Stimulated activated CD8-positive, alpha-beta memory T cell treated with anti-CD3 and anti-CD28 coated beads, Interleukin-15, amount 100 ng/mL, for 1 hour (primary cell): Measurements from ENCODE around the gene TTC28.
"Not testable (repeated sequence)": the region's sequence is repeated elsewhere in the genome, so short reads cannot be mapped to it uniquely, and the experiment has no call there.

Experiments
- DNase-seq: peaks from one replicate; pipeline ENCODE4 v3.0.0-alpha.2; 2020; ENCODE audit warnings: low read depth

Gene TTC28

DNA sequence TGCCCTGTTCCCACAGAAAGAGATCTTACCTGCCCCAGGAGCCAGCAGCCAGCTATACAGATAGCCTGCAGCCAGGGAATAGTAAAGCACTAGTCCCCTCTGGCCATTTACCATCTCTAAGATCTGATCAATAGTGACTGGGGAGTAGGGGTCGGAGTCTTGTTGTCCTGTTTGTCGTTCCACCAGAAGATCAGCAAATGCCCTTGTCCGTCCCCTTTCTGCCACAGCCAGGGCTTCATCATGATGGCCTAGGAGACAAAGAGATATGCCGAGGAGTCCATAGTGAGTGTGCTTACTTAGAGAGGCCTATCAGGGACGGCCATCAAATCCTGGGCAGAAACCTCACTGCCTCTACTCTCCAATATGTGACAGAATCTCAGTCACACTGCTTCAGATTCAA, 583.5 kb downstream of the TTC28 start:
- DNase-seq: no peak

DNA sequence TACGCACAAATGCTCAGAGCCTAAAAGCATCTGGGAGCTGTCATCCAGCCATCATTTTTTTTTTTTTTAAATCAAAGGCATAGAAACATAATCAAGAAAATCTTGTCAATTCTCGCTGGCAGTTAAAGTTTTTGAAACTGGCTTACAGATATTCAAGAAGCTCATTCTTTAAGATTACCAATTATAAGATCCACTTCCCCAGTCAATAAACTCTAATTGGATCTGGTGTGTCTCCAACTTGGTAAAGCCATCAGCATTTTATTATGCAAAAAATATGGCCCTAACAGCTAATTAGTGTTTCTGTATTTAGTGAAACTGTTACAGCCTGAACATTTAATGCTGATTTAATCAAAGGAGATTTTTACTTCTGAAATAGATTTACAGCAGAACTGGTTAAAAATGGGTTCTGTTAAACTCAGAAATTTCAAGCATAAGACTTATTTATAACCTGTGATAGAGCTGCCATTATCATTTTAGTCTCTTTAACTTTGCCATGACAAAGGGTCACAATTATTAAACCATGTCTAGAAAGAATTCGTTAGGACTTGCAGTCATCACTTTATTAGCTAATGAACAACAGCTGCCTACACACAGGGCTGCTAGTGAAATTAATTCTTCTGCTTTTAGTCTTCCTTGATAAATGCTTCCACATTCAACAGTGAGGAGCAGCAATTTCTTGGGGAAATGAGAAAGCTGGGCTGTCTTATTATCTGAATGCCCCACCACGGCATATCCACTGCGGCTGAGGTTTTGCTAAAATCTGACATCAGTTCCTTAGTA, 584.1 kb downstream of the TTC28 start:
- DNase-seq: no peak

DNA sequence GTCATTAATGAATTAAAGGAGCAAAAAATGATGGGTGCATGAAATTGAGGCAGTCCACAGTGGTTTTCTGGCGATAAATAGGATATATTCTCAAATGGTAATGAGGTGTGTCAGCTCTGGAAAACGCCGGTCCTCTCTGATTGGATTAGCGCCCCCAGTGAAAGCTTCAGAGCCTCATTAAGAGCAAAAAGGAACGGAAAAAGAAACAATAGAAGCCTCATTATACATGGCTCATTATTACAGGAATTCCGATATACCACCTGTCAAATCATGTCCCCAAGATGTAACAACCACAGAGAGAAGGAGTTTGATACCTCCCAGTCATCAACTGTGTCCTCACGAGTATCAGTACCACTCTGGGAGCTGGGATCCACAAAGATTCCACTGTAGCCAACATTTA, 584.9 kb downstream of the TTC28 start:
- DNase-seq: no peak

DNA sequence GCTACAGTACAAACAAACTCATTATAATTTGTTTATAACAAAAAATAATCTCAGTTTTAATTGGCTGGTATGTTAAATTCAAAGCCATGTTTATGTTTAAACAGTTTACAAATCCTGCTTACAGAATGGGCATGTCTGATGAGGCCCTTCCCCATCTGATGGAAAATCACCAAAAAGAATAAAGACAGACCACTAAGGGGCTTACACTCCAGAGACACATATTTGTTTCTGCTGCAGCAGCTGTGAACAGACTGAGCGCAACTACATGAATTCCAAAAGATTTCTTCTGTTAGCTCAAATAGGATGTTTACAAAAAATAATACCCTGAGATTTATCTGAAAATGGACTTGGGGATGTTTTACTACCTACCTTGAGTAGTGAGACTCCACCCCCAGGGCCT, 585.9 kb downstream of the TTC28 start:
- no peak for DNase-seq

DNA sequence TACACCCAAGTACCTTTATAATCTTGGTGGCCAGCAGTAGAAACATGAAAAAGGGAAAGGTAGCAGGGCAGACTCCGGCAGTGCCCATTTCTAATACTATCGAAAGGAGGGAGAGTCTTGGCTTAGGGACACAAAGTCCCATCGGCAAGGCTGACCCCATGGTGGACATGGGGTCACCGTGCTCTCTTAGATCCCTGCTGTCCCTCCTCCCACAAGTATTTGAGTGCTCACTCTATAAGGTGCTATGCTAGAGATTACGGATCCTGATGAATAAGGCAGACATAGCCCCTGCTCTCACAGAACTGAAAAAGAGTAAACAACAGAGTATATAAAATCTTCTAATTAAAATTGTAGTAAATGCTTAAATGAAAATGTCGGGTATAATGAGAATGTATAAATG, 588.2 kb downstream of the TTC28 start:
- DNase-seq: no peak

DNA sequence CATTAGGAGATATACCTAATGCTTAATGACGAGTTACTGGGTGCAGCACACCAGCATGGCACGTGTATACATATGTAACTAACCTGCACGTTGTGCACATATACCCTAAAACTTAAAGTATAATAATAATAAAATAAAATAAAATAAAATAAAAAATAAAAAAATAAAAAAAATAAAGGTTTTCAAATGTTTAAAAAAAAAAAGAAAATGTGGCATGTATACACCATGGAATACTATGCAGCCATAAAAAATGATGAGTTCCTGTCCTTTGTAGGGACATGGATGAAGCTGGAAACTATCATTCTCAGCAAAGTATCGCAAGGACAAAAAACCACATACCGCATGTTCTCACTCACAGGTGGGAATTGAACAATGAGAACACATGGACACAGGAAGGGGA, 590.1 kb downstream of the TTC28 start:
- not testable (repeated sequence) for DNase-seq

DNA sequence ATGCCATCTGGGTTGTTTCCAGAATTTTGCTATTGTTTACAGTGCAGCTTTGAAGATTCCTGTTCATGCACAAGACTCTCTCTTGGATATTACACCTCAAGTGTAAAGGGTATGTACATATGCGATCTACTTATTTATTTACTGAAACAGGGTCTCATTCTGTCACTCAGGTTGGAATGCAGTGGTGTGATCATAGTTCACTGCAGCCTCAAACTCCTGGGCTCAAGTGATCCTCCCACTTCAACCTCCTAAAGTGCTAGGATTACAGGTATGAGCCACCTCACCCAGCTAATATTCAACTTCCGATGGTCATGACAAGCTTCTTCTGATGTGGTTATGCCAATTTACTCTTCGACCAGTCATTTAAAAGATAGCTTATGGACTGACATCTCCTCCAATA, 602.5 kb downstream of the TTC28 start:
- no peak for DNase-seq

DNA sequence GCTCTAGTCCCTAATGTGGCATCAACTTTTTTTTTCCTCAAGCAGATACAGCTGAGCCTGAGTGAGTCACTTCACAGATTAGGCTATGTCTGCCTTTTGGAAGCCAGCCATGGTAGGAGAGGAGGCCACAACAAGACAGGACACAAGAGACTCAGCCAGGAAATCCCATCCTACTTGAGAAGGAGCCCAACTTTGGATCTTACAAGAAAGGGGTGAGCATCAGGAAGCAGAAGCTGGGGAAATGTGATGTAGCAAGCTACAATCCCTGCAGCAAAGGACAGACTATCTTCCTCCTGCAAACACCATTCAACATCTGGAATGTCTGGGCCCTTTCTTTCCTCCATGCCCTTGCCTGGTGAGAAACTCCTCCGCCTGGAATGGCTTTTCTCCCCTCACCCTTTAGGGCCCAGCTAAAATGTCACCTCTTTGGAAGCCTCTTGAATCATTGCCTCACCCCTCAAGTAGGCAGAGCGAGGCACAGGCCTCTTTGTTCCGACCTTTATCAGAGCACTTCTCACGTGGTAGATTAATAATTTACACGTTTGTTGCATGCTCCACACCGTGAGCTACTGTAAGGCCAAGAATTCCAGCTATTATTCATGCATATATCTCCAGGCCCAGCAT, 604.2 kb downstream of the TTC28 start:
- DNase-seq: no peak

DNA sequence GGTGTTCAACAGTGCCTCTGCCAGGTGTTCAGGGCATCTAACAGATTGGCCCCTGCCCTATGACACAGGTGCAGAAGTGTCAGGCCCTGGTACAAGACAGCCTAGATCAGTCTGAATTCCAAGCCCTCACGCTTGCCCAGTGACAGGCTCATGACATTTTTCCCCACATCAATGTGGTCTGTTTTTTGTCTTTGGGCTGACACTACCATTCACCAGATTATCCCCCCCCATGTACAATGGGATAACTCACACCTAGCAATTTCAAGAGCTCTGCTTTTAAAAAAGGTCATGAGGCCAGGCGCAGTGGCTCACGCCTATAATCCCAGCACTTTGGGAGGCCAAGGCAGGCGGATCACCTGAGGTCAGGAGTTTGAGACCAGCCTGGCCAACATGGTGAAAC, 605.1 kb downstream of the TTC28 start:
- DNase-seq: no peak

DNA sequence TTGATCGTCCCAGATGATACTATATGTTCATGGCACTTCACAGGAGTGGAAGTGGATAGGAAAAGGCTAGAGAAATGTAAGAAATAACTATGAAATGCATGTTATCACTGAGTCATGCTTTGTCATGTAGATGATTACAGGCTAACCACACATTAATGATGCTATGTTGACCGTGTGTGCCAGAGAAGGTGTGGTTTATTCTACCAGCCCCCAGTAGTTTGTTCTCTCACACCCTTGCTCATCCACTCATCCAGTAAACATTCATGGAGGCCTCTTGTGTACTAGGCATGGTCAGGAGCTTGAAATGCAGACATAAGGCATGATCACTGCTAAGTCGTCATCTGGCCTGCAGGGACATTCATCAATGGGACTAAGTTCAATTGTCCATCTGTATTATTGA, 607.6 kb downstream of the TTC28 start:
- DNase-seq: no peak

DNA sequence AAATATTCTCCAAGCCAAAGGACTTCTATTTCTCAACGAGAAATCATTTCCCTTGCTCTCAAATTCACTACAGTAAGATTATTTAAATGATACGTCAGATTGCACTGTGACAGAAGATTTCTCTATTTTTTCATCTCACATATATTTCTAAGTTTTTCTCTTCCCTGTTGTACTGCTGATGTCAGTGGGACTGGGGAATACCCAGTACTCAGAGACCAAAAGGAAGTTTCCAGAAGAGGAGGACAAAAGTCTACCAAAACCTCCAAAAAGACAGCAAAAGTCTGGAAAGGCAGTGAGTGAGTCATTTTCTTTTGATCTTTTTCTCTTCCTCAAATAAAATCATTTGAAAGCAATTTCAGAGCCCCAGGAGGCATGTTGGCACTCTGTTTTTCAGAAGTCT, 610.8 kb downstream of the TTC28 start:
- no peak for DNase-seq

DNA sequence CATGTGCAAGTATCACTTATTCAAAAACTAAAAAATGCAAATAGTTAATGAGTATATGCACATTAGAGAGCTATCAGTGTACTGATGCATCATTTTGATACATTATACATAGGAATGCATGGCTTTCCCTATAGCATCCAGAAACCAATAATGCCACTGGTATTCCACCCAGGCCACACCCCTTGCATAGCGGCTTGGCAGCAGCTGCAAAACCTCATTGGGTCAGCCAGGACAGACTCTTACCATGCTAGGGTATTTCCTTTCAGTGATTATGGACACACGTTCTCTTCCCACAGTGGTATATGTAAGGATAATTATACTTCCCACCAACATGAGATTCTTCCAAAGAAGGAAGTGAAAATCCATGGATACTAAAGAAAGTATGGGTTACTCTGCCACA, 614.7 kb downstream of the TTC28 start:
- no peak for DNase-seq

DNA sequence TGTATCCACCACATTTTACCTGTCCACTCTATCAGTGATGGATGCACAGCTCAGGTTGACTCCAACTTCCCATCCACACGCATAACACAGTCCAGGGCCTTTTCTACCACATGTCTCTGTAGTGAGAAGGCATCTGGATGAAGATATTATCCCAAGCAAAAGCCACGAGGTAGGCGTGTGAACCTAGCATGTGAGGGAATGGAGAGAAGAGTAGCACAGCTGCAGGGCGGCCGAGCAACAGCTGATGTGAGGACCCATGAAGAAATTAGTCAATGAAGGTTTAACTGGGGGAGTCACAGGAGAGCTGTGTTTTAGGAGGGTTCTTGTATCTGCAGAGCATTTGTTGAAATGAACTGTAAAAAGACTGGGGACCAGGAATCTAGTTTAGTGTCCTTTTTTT, 616.0 kb downstream of the TTC28 start:
- no peak for DNase-seq

DNA sequence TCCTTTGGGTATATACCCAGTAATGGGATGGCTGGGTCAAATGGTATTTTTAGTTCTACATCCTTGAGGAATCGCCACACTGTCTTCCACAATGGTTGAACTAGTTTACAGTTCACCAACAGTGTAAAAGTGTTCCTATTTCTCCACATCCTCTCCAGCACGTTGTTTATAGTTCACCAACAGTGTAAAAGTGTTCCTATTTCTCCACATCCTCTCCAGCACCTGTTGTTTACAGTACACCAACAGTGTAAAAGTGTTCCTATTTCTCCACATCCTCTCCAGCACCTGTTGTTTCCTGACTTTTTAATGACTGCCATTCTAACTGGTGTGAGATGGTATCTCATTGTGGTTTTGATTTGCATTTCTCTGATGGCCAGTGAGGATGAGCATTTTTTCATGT, 619.0 kb downstream of the TTC28 start:
- DNase-seq: not testable (repeated sequence)

DNA sequence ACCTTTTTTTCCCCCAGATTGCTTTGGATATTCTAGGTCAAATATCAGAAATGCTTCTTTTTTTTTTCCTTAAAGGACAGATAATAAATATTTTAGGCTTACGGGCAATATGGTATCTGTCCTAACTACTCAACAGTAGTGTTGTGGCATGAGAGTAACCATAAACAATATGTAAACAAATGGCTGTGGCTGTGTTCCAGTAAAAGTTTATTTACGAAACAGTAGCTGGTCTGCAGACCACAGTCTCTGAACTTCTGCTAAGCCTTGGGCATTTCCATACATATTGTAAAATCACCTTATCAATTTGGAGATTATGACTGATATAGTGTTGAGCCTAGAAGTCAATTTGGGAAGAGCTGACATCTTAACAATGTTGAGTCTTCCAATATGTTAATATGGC, 621.6 kb downstream of the TTC28 start:
- DNase-seq: no peak

DNA sequence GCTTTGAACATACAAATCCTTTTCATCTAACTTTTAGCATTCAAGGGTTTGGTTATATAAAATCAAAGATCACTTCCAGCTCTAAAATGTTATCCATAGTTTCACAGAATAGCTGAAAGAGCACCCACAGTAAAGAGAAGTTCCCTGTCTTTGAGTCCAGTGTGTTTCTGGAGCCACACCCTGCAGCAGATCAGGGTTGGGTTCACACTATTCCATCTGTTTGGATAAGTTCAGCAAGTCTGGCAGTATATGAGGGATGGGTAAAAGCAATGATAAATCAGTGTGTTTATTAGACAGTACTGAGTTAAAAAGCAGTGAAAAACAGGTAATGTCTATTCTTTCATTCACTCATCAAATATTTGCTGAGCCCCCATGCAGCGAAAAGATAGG, 624.8 kb downstream of the TTC28 start:
- DNase-seq: no peak

DNA sequence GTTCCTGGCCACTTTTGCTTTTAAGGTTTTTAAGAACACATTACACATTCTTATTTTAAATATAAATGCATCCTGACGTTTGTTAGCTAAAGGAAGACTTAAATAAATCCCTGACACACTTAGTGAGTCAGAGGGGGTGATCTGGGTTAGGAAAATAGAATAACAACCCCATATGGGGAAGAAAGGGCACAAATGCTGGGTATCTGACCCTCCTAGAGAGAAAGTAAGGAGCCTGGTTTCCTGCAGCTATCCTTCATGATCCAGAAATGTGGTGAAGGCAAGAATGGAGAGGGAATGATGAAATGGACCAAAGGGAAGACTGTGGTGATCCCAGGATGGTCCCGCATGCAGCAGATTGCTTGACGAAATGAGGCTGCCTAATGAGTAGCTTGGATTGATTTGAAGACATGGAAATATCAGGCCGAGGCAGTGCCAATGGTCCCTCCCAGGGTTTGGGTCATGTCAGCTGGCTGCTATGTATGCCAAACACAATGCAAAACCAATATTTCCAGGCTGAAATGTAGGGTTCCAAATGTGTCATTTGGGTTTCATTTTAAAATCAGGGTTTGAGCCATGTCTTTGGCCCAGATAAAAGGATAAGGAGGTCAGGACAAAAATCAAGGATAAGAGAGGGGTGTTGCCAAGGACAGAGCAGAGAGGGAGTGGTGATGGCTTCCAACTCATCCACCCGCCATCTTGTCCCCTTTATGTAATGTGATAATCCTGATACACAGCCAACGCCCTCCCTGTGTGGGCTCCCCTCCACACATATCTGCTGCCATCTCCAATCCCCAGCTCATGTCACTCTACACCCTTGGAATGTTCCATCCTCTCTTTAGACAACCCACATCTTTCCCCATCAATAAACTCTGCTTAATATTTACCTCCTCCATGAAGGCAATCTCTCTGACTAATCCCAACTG, 625.5 kb downstream of the TTC28 start:
- DNase-seq: no peak

DNA sequence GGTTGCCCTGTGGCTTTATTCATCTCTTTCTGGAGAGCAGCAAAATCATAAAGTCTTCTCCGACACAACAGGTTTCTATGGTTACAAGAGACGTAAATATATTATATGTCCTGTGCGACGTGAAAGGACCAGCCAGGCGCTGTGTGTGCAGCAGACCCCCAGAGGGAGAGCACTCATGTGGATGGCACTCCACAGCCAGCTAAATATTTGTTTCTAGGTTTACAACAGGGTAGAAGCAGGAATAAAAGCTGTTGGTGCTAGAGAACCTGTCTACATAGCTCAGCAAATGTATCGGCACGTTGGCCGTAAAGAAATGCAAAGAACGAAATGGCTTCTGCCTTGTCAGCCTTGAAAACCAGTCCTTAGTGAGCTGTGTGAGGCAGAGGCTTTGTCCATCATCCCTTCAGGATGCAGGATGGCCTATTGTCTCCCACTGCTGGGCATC, 626.8 kb downstream of the TTC28 start:
- no peak for DNase-seq

DNA sequence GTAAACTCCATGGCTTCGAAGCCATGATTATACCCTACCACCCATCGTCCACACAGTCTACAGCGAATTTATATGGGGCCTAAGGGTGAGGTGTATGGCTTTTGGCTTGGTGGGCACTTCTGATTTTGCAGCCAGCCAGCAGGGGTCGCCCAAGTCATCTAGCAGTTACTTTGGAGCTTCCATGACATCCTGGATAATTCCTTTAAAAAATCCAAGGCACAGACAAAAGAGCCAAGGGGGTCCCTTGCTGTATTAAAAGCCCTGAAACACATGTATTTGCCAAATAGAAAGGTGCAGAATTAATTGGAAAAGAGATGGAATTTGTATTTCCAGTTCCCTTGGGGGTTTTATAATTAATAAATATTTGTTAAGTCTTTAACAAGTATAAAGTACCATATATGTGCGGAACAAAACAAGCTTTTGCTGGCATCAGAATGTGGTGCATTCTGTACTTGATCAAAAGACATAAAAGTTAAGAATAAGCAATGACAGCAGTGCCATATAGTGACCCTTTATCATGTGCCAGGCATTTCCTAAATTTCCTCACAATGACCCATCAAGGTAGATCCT, 627.8 kb downstream of the TTC28 start:
- DNase-seq: no peak

DNA sequence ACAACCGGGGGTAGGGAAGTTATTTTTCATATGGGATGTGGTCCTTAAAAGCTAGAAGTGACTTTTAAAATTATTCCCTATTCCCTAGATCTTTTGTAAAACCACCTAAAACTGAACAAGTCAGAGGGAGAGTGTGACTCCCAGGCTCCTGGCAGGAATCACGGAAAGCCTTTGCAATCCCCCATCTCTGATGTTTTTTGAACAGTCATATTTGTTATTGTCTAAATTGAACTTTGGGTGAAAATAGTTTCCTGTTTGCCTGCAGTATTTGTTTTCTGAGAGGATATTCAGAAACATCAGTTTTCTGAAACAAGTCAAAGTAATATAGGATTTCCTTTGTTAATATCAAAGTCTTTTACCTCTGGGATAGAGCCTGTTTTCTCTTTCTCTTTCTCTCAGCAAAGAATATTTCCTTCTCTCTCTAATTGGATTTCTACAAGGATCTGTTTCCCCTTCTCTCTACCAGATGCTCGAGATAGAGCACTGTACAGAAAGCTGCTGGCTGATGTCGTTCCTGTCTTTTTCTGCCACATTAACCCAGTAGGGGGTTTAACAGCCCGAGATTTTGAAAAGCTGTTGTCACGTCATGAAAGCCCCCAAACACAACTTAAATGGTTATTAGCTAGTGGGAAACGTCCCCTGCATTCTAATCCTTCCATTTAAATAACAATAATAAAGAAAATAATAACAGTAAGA, 628.4 kb downstream of the TTC28 start:
- DNase-seq: no peak

DNA sequence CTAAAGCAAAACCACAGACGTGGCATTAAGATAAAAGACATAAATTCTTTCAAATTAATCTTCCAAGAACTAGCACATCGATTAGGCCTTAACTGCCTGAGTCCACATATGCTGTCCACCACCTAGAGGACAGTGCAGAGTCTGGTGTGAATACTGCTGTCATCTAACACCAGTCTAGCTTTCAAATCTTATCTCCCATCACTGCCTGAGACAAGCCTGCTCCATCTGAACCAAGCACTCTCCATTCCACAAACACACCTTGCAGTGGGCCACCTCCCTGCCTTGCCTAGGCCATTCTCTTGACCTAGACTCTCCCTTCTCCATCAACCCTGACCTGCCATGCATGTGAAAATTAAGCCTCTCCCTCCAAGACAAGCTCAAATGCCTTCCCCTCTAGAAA, 631.1 kb downstream of the TTC28 start:
- DNase-seq: no peak

DNA sequence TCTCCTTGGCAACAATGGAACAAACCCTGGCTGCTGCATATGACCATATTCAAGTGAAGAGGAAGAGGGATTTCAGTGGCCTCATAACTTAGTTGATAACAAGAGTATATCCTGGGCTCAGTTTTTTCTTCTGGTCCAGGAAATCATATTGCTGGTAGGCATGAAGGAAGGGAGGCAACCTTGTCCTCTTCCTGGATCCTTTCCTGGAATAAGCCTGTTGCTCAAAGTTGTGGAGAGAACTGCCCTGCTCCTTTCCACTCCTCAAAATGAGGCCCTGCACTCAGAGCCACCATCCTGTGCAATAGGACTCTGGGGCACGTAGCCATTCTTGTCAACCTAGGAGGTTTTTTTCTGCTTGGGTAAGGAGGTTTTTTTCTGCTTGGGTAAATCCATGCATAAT, 631.9 kb downstream of the TTC28 start:
- DNase-seq: no peak
